Thymus (tissue), 11 donors: Measurements from ENCODE around the gene ELAVL4. TPM values are rescaled to one million over a fixed set of nuclear protein-coding genes. Genes with fewer than 3 reads are reported as not detected.
"Not testable (repeated sequence)": the region's sequence is repeated elsewhere in the genome, so short reads cannot be mapped to it uniquely, and the experiment has no call there.

Source experiments
- DNase-seq, 9 donors: peaks; one replicate each; pipeline ENCODE4 v3.0.0-alpha.2; 2013; ENCODE audit warnings: low spot score in 9 of 9, low read depth in 6 of 9, missing footprints in 1 of 9
- H3K27ac ChIP-seq, 2 donors: one replicate each; pipeline ENCODE4 v1.5.1; 2013; ENCODE audit warnings: control low read depth in 1 of 2, low read depth in 1 of 2, low read length in 1 of 2, mild to moderate bottlenecking in 1 of 2, moderate library complexity in 1 of 2
- H3K27me3 ChIP-seq, 2 donors: one replicate each; pipeline ENCODE4 v1.5.1; 2013; ENCODE audit warnings: low read length in 1 of 2; ENCODE audit not compliant: control insufficient read depth in 2 of 2, insufficient read depth in 1 of 2
- H3K36me3 ChIP-seq, 2 donors: one replicate each; pipeline ENCODE4 v1.5.1; 2013; ENCODE audit warnings: low read length in 1 of 2, mild to moderate bottlenecking in 1 of 2, moderate library complexity in 1 of 2; ENCODE audit not compliant: control insufficient read depth in 2 of 2, insufficient read depth in 2 of 2
- H3K4me1 ChIP-seq, 2 donors: one replicate each; pipeline ENCODE4 v1.5.1; 2013; ENCODE audit warnings: low read length in 2 of 2; ENCODE audit not compliant: control insufficient read depth in 2 of 2, insufficient read depth in 2 of 2
- H3K4me3 ChIP-seq, 2 donors: one replicate each; pipeline ENCODE4 v1.5.1; 2013; ENCODE audit warnings: low read length in 2 of 2, control low read depth in 1 of 2, mild to moderate bottlenecking in 1 of 2
- H3K9me3 ChIP-seq, 2 donors: one replicate each; pipeline ENCODE4 v1.5.1; 2013; ENCODE audit warnings: low read length in 1 of 2, mild to moderate bottlenecking in 1 of 2; ENCODE audit not compliant: control insufficient read depth in 2 of 2, insufficient read depth in 1 of 2
- WGBS: extraction: QIAGEN DNeasy Blood & Tissue Kit; methylation state at CpG from one replicate; pipeline ENCODE4 v1.1.7; 2013; 5-methylcytosine and 5-hydroxymethylcytosine counted together
- polyA plus RNA-seq: library from polyadenylated mRNA; stranded (reverse); fragments of 200-250 nt; gene quantifications from one replicate; pipeline ENCODE4 v1.2.3, GENCODE V29; 2013
- total RNA-seq: library from RNA; stranded (reverse); fragments of 120-200 nt; gene quantifications from one replicate; pipeline ENCODE4 v1.2.4, GENCODE V29; 2013
- donor health status: healthy.

Gene ELAVL4
- total and polyA plus RNA-seq, 2 donors: 0.55 to 2.1 TPM

GRCh38 chr1:50158421-50158820, 49.7 kb downstream of the ELAVL4 start:
- WGBS: 98% methylated on average over 1 of the region's 1 CpG
- no peaks in the 10 kb centered on the region for H3K9me3 ChIP-seq

GRCh38 chr1:50163680-50164079, 55.0 kb downstream of the ELAVL4 start:
- Histone ChIP-seq H3K4me1 (no peaks in the 10 kb centered on the region), H3K4me3 (no peak overlapping the region), H3K9me3 (no peaks in the 10 kb centered on the region), H3K36me3 (no peaks in the 10 kb centered on the region), H3K27me3 (no peaks in the 10 kb centered on the region), H3K27ac (no peak overlapping the region)
- DNase-seq: no peak
- WGBS: 96% methylated on average over 4 of the region's 4 CpGs

More at GRCh38 chr1:50158421-50158820, 49.7 kb downstream of the ELAVL4 start:
- DNase-seq: no peak
- H3K36me3 ChIP-seq: no peaks in the 10 kb centered on the region
- H3K27ac ChIP-seq: no peak overlapping the region
- no peaks in the 10 kb centered on the region for H3K4me1 ChIP-seq
- H3K4me3 ChIP-seq: no peak overlapping the region
- H3K27me3 ChIP-seq: no peaks in the 10 kb centered on the region

- H3K36me3 ChIP-seq, DNase-seq, H3K27ac ChIP-seq, H3K4me3 ChIP-seq, H3K27me3 ChIP-seq, H3K9me3 ChIP-seq, H3K4me1 ChIP-seq: not testable (repeated sequence)
- 97% methylated on average over 1 of the region's 1 CpG for WGBS
Measured at GRCh38 chr1:50166351-50166750, 57.6 kb downstream of the ELAVL4 start.

DNA sequence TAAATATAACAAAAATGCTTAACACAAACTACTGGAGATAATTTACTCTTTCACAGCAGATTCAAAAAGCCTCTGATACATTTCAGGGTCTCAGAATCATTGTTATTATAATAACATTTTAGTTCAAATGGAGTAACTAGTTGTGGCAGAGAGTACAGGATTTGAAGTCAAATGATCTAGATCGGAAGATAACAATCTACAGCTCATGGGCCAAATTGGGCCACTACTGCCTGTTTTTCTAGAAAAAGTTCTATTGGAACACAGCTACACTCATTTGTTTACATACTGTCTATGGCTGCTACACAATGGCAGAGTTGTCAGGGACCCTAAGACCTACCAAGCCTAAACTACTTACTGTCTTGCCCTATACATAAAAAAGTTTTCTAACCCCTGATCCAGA, 63.6 kb downstream of the ELAVL4 start:
- no peaks in the 10 kb centered on the region for H3K4me1 ChIP-seq
- H3K36me3 ChIP-seq: no peaks in the 10 kb centered on the region
- no peak for DNase-seq
- no peak overlapping the region for H3K4me3 ChIP-seq
- H3K27ac ChIP-seq: no peak overlapping the region
- 83% methylated on average over 1 of the region's 1 CpG for WGBS
- no peaks in the 10 kb centered on the region for H3K27me3 ChIP-seq
- no peaks in the 10 kb centered on the region for H3K9me3 ChIP-seq

DNA sequence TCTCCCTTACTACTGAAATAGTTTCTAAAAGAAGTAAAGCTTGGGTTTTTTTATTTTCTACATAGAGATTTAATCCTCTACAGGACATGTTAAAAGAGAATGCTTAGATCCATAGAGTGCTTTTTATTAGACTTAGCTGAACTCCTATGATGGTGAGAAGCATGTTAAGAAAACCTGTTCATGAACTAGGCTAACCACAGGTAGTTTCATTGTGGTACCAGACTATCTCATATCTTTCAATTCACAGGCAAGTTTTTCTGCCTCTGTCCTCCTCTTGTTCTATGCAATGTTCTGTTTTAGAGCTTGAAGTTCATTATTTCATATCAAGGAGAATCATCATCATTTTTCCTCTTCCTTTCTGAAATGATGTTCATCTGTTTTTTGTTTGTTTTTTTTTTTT, 65.4 kb downstream of the ELAVL4 start:
- no peak overlapping the region for H3K4me3 ChIP-seq
- H3K27me3 ChIP-seq: no peaks in the 10 kb centered on the region
- no peak overlapping the region for H3K27ac ChIP-seq
- no peak for DNase-seq
- no peaks in the 10 kb centered on the region for H3K9me3 ChIP-seq
- H3K36me3 ChIP-seq: no peaks in the 10 kb centered on the region
- no peaks in the 10 kb centered on the region for H3K4me1 ChIP-seq

- no peaks in the 10 kb centered on the region for H3K9me3 ChIP-seq
- no peaks in the 10 kb centered on the region for H3K4me1 ChIP-seq
- H3K27ac ChIP-seq: no peak overlapping the region
- no peaks in the 10 kb centered on the region for H3K27me3 ChIP-seq
- DNase-seq: no peak
- WGBS: 85% methylated on average over 7 of the region's 7 CpGs
- H3K4me3 ChIP-seq: no peak overlapping the region
- H3K36me3 ChIP-seq: no peaks in the 10 kb centered on the region
Measured at GRCh38 chr1:50175719-50176639, 67.3 kb downstream of the ELAVL4 start.

GRCh38 chr1:50177994-50178393, 69.3 kb downstream of the ELAVL4 start:
- H3K36me3 ChIP-seq: no peaks in the 10 kb centered on the region
- H3K27ac ChIP-seq: no peak overlapping the region
- H3K27me3 ChIP-seq: no peaks in the 10 kb centered on the region
- no peak for DNase-seq
- no peaks in the 10 kb centered on the region for H3K4me1 ChIP-seq
- 96% methylated on average over 6 of the region's 6 CpGs for WGBS
- H3K4me3 ChIP-seq: no peak overlapping the region
- H3K9me3 ChIP-seq: no peaks in the 10 kb centered on the region

DNA sequence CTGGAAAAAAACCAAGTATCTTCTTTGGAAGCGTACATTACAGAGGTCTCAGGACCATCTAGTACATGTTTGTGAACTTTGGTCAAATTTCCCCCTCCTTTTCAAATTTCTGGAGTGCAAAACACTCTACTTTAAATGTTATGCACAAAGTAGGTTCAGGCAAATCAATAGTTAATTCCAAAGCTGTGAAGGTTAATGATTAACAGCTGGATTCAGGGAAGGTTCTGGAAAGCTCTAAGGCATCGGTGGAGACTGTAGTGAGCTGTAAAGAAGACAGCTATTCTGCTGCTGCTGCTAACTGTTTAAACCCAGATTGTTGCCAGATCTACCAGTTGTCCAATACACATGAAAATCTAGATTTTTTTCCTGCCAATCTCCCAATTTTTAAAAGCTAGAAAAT, 70.9 kb downstream of the ELAVL4 start:
- Histone ChIP-seq H3K4me3 (no peak overlapping the region), H3K9me3 (no peaks in the 10 kb centered on the region), H3K27ac (no peak overlapping the region), H3K36me3 (no peaks in the 10 kb centered on the region), H3K27me3 (no peaks in the 10 kb centered on the region), H3K4me1 (no peaks in the 10 kb centered on the region)
- no peak for DNase-seq
- WGBS: 88% methylated on average over 2 of the region's 2 CpGs

DNA sequence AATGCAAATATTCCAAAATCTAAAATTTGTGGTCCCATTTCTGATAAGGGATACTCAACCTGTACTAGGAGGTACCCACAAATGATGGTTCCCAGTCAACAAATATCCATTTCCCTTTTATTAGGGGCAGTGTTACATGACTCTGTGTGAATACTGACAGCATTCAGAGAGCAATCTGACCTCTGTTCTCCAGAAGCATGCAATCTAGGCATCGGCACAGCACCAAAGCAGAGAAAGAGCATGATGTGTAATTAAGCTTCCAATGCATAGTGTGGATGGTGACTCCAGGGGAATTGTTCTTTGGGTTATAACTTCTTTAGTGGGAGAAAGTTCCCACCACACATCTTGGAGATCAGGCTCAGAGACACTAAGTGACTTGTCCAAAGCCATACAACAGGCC, 71.6 kb downstream of the ELAVL4 start:
- no peaks in the 10 kb centered on the region for H3K4me1 ChIP-seq
- no peak for DNase-seq
- no peaks in the 10 kb centered on the region for H3K27me3 ChIP-seq
- no peak overlapping the region for H3K4me3 ChIP-seq
- H3K36me3 ChIP-seq: no peaks in the 10 kb centered on the region
- H3K27ac ChIP-seq: no peak overlapping the region
- no peaks in the 10 kb centered on the region for H3K9me3 ChIP-seq
- 96% methylated on average over 1 of the region's 1 CpG for WGBS
